Cardiac muscle cell (in vitro differentiated cells and primary cell): ENCODE measurements around the gene JARID2. TPM values are rescaled to one million over a fixed set of nuclear protein-coding genes. Genes with fewer than 3 reads are reported as not detected.
A peak's percentile ranks its signal among the peaks of the same experiment; 100 is the strongest.
"Not testable (repeated sequence)": the region's sequence is repeated elsewhere in the genome, so short reads cannot be mapped to it uniquely, and the experiment has no call there.

ENCODE experiments used
- DNase-seq, 2 donors: peaks; one replicate each; pipeline versions ENCODE4 v3.0.0 to v3.0.0-alpha.2; 2010 to 2017; ENCODE audit warnings: low read depth in 1 of 2, low spot score in 1 of 2
- H3K27ac ChIP-seq: fragments of 200-600 bp; sonication (generic); 2 replicates; pipeline ENCODE4 v1.5.1; 2016
- H3K27me3 ChIP-seq: fragments of 200-600 bp; sonication (generic); 2 replicates; pipeline ENCODE4 v1.6.0; 2016; ENCODE audit warnings: control low read depth
- H3K36me3 ChIP-seq: fragments of 200-600 bp; sonication (generic); 2 replicates; pipeline ENCODE4 v1.5.1; 2016; ENCODE audit warnings: control low read depth
- H3K4me1 ChIP-seq: fragments of 200-600 bp; sonication (generic); 2 replicates; pipeline ENCODE4 v1.8.1; 2017; ENCODE audit warnings: low read depth, mild to moderate bottlenecking, mixed run types
- H3K4me3 ChIP-seq: fragments of 200-600 bp; sonication (generic); 2 replicates; pipeline ENCODE4 v1.5.1; 2016; ENCODE audit warnings: mild to moderate bottlenecking
- H3K9me3 ChIP-seq: fragments of 200-600 bp; sonication (generic); 2 replicates; pipeline ENCODE4 v1.5.1; 2017; ENCODE audit warnings: low read depth, mild to moderate bottlenecking, control low read depth
- polyA plus RNA-seq: library from polyadenylated mRNA; unstranded; fragments of >200 nt; fragmentation: Nextera tagmentation; extraction: Ambion mirVana; gene quantifications from 2 replicates; pipeline ENCODE4 v1.2.1, GENCODE V29; 2016
- total RNA-seq: library from RNA; depleted of rRNA; stranded (reverse); fragments of >200 nt; gene quantifications from 2 replicates; pipeline ENCODE4 v1.2.3, GENCODE V29; 2016
- TF ChIP-seq, protein P1 (sequence below): IDR thresholded peaks from 2 replicates; pipeline ENCODE4 v1.5.1; 2012; ENCODE audit warnings: low read depth, mild to moderate bottlenecking, low read length

The JARID2 gene
- total and polyA plus RNA-seq, 2 experiments from 2014 or later = 9.7 to 26.4 TPM

DNA sequence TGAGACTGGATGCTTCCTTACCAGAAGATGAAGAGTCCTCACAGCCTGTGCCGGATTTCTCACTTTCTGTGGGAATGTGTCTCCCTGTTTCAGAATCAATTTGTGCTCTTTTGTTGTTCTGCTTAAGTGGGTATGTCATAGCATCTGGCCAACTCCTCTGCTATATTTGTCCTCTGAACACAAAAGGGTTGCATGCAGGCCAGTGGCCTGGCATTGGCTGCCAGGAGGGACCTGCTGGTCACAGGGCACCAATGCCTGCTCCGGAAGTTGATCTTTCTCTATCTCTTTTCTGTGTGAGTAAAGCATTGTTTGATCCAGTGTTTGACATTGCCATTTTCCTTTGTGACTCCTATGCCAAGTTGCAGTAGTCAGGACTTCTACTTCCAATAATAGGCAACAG, 47.8 kb downstream of the JARID2 start:
- peaks cover 16% of the 10 kb centered on the region for H3K4me1 ChIP-seq
- H3K4me3 ChIP-seq = no peak overlapping the region
- no peaks in the 10 kb centered on the region for H3K9me3 ChIP-seq
- H3K27ac ChIP-seq = no peak overlapping the region
- no peaks in the 10 kb centered on the region for H3K36me3 ChIP-seq
- H3K27me3 ChIP-seq = no peaks in the 10 kb centered on the region
- DNase-seq = no peak
- TF ChIP-seq, protein P1, sequence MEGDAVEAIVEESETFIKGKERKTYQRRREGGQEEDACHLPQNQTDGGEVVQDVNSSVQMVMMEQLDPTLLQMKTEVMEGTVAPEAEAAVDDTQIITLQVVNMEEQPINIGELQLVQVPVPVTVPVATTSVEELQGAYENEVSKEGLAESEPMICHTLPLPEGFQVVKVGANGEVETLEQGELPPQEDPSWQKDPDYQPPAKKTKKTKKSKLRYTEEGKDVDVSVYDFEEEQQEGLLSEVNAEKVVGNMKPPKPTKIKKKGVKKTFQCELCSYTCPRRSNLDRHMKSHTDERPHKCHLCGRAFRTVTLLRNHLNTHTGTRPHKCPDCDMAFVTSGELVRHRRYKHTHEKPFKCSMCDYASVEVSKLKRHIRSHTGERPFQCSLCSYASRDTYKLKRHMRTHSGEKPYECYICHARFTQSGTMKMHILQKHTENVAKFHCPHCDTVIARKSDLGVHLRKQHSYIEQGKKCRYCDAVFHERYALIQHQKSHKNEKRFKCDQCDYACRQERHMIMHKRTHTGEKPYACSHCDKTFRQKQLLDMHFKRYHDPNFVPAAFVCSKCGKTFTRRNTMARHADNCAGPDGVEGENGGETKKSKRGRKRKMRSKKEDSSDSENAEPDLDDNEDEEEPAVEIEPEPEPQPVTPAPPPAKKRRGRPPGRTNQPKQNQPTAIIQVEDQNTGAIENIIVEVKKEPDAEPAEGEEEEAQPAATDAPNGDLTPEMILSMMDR = no peak

DNA sequence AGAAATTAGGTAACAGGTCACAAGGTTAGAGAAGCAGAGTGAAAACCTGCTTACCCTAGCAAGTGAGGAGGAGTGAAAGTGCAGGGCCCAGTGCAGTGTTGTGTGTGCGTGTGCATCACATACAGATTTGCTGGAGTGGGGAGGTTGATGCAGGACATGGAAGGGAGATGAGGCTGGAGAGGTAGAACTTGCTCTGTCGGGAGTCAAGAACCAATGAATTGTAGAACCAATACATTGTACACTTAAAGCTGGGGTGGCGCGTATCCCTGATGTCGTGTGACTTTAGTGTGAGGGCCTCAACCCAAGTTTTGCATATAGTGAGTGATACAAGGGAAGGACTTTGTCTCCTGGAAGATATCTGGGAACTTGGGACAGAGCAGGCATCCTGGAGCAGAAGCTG, 48.6 kb downstream of the JARID2 start:
- no peaks in the 10 kb centered on the region for H3K9me3 ChIP-seq
- peaks cover 16% of the 10 kb centered on the region for H3K4me1 ChIP-seq
- no peak for DNase-seq
- H3K4me3 ChIP-seq = no peak overlapping the region
- TF ChIP-seq, protein P1 = no peak
- no peaks in the 10 kb centered on the region for H3K36me3 ChIP-seq
- H3K27me3 ChIP-seq = no peaks in the 10 kb centered on the region
- H3K27ac ChIP-seq = no peak overlapping the region

DNA sequence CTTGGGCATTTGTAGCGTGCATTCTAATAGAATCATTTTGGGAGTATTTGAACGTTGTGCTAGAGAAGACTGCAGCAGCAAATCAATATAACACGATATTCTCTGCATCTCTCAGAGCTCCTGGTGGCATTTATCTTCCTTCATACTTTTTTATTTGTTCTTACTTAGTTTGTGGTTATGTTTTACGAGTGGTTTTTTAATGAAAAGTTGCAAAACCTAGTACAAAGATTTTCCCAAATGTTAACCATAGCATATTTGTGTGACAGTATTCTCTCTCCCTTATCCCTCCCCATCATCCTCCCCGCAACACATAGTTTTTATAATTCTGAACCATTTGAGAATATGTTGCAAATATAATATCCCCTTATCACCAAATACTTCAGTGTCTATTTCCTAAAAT, 50.4 kb downstream of the JARID2 start:
- H3K4me3 ChIP-seq = no peak overlapping the region
- H3K4me1 ChIP-seq = peaks cover 21% of the 10 kb centered on the region
- H3K9me3 ChIP-seq = no peaks in the 10 kb centered on the region
- H3K36me3 ChIP-seq = no peaks in the 10 kb centered on the region
- no peaks in the 10 kb centered on the region for H3K27me3 ChIP-seq
- TF ChIP-seq, protein P1 = no peak
- no peak for DNase-seq
- no peak overlapping the region for H3K27ac ChIP-seq

DNA sequence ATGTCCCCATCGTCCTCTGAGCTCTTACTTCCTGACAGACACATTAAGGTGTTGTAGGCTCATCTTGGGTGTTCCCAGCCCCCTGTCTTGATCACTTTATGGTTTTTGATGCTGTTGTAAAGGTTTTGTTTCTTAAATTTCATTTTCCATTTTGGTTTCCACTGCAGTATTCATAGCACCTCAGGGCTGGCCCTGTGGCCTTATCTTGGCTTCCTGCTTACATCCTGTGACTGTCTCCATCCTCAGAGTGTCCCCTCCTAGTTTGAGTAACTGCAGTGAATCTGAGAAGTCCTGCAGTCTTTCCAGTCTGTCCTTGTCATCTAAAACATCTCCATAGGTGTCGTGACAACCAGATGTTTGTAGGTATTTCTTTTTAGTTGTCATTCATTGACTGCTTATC, 50.9 kb downstream of the JARID2 start:
- H3K36me3 ChIP-seq = no peaks in the 10 kb centered on the region
- no peak overlapping the region for H3K27ac ChIP-seq
- TF ChIP-seq, protein P1 = no peak
- peaks cover 21% of the 10 kb centered on the region for H3K4me1 ChIP-seq
- no peak overlapping the region for H3K4me3 ChIP-seq
- H3K9me3 ChIP-seq = no peaks in the 10 kb centered on the region
- no peak for DNase-seq
- H3K27me3 ChIP-seq = no peaks in the 10 kb centered on the region

DNA sequence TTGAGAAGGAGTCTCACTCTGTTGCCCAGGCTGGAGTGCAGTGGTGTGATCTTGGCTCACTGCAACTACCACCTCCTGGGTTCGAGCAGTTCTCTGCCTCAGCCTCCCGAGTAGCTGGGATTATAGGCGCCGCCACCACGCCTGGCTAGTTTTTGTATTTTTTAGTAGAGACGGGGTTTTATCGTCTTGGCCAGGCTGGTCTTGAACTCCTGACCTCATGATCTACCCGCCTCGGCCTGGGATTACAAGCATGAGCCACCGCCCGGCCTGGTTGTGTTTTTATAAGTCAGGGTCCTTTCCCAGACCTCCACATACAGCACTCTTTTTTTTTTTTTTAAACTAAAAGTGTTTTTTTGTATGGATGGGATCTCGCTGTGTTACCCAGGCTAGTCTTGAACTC, 51.3 kb downstream of the JARID2 start:
- H3K4me3 ChIP-seq, DNase-seq, H3K9me3 ChIP-seq, H3K27ac ChIP-seq, H3K27me3 ChIP-seq, H3K36me3 ChIP-seq: not testable (repeated sequence)
- peaks cover 21% of the 10 kb centered on the region for H3K4me1 ChIP-seq

DNA sequence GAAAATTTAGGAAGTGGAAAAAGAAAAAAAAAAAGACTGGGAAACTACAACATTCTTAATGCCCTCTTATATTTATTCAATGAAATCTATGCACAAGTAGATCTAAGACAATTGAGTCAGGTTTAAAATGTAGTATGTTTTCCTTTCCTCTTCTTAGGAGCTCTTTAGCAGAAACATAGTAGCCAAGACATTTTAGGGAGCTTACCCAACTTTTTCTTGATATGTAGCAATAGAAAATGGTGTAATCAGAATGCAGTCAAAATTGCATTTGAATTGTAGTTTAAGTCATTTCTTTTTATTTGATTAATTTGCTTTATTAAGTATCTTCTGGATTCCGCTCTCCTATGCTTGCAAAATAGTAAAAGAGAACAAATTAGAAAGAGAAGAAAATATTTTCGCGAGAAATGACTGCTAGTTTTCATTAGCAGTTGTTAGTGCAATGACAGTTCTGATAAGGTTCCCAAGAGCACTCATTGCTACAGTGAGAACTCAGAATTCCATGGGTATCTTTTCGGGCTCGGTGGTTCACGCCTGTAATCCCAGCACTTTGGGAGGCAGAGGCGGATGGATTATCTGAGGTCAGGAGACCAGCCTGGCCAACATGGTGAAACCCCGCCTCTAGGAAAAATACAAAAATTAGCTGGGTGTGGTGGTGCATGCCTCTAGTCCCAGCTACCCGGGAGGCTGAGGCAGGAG, 52.2 kb downstream of the JARID2 start:
- no peak overlapping the region for H3K27ac ChIP-seq
- TF ChIP-seq, protein P1 = no peak
- no peak overlapping the region for H3K4me3 ChIP-seq
- H3K4me1 ChIP-seq = peaks cover 18% of the 10 kb centered on the region
- peak in 1 of 2 donors; percentile 73 for DNase-seq
- no peaks in the 10 kb centered on the region for H3K36me3 ChIP-seq
- H3K27me3 ChIP-seq = no peaks in the 10 kb centered on the region
- H3K9me3 ChIP-seq = no peaks in the 10 kb centered on the region
